ENCODE measurements around the gene VMO1.
A peak's percentile ranks its signal among the peaks of the same experiment; 100 is the strongest.

Gene VMO1

DNA sequence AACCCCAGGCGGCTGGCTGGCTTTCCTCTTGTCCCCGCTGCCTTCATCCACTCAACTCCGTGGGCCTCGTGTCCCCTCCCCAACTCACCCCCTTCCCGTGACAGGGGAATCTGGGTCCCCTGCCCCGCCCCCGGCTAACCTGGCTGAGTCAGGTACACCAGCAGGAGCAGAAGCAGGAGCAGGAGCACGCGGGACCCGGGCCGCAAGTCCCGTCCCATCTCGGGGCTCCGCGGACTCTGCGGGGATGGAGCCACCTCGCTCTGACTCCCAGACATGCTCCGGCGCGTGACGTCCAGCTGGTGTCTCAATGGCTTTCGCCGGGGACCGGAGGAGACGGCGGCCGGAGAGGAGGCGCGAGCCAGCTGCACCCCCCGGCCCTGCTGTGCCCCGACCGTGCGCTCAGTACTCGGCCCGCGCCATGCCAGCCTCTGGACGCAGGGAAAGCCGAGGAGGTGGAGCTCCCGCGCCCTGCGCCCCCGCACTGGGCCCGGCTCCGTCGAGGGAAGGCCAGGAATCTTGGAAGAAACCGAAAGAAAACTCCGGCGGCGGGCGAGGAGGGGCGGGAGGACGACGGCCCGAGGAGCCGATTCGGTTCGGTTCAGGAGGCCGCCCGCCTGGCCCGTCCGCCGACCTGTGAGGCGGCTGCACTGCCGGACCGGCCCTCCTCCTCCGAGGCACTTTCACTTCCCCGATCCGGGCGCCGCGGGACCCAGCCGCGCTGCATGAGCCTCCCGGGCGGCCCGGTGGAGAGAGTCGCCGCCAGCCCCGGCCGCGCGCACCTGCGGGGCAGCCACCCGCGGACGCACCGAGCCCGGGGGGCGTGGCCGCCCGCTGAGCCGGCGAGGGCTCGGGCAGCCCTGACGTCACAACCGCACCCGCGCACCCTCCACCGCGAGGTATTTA, 46.8 kb downstream of the VMO1 start, which contains the start of the genes CXCL16 and ZMYND15:
Gene CXCL16, minus strand, starts transcription at position 807 of the 903 bp plus-strand sequence. Its CDS starts 589 bp downstream, at position 218.
Gene ZMYND15, plus strand, starts transcription at position 712 of the 903 bp plus-strand sequence. CDS start 716 bp downstream, outside the sequence.
- no peak for DNase-seq (ENCODE audit: low spot score)
- no peak for TF ChIP-seq CTCF (IDR thresholded peaks at IDR 0.05)
- H3K4me3 ChIP-seq: peak within 1 kb of the TSS; percentile 83
- H3K27ac ChIP-seq: peak within 1 kb of the TSS; percentile 40 to 61

DNA sequence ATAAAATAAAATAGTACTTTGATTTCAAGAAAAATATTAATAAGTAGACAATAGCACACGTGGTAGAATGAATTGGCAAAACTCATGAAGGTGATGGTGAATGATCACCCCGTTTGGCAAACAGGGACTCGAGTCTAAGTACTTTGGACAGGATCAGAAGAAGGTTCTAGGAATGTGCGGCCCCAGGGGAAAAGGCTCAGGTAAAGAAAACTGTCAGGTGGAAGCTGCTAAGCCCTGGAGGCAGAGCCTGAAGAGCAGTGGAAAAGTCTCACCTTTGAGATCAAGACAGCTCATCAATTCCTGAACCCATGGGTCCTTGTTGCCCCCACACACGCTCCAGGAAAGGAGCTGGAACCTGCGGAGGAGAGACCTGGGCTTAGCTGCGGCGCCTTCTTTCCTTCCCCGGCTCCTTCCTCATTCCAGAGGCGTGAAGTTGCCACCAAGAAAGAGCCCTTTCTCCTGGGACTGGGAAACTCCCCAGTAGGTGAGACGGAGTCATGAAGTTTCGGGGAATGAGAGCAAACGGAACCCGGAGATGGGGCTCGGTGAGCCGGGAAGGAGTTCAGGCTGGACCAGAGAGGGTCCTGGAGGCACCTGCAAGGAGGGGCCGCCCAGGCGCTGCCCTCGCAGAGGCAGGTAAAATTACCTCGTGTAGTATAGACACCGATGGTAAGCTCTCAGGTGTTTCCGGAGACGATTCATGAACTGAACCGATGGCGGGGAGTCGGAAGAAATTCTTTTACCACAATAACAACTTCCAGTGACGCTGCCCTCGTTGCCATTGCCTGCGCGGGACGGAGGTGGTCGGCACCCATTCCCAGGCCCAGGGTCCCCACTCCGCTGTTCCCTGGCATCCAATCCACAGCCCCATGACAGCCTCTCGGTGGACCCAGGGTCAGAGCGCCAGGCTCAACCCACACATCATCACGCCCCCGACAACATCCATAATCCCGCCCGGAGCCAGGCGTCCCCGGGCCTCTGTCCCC, 47.7 kb downstream of the VMO1 start:
- DNase-seq (ENCODE audit: low spot score): no peak
- Histone ChIP-seq H3K4me3 (peak overlapping the region; percentile 83), H3K27ac (peak overlapping the region; percentile 40 to 61)
- no peak for TF ChIP-seq CTCF (IDR thresholded peaks at IDR 0.05)

DNA sequence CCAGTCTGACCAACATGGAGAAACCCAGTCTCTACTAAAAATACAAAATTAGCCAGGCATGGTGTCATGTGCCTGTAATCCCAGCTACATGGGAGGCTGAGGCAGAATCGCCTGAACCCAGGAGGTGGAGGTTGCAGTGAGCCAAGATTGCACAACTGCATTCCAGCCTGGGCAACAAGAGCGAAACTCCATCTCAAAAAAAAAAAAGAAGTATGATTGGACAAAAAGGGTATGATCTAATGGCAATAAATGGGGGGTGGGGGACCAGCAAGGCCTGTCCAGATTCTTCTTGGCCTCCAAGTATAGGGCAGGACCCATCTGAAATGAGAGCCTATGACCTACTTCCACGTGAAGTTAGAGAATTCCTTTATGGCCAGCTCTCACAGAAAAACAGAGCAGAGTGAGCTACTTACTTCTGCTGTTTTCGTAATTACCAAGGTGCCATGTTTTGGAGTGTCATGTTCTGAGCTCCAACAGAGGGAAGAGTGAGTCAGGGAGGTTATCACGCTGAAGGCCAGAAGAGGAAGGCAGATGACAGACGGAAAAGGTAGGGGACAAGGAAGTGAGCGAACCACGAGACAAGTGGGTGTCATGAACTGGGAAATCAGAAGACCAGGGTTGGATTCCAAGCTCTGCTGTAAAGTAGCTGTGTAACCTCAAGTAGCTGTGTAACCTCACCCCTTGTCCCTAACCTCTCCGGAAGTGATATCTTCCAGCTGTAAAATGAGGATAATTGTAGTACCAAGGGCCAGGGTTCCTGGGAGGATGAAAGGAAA, 50.1 kb downstream of the VMO1 start:
- DNase-seq (ENCODE audit: low spot score): no peak
- no peak for TF ChIP-seq CTCF (IDR thresholded peaks at IDR 0.05)
- H3K4me3 ChIP-seq: no peak overlapping the region
- H3K27ac ChIP-seq: peak overlapping the region in 1 of 2 donors; percentile 28

Measured in coronary artery (tissue), 2 donors.